HepG2 (cell line): ENCODE data around the gene DDX20. TPM values are rescaled to one million over a fixed set of nuclear protein-coding genes. Genes with fewer than 3 reads are reported as not detected.

Experiments
- ATAC-seq: fragments of 200-7000 bp; cut with Tn5 transposase; 3 replicates; pipeline ENCODE4 v1.9.1; 2020; ENCODE audit warnings: mild to moderate bottlenecking, moderate library complexity
- BruUV-seq: library from RNA; stranded (reverse); fragments of 400-500 nt; replicated peaks from 2 replicates; lab custom pipeline; 2021; lab: Mats Ljungman, UMichigan
- CTCF ChIA-PET: fragments of 300-600 bp; formaldehyde crosslinking; extraction: SDS; loops from one replicate; lab custom pipeline; 2021; ENCODE audit warnings: low total read pairs, inconsistent platforms, low intra/inter-chr PET ratio; lab: Yijun Ruan, JAX
- POLR2A ChIA-PET: fragments of 350-600 bp; sonication (Branson Sonifier 250); formaldehyde crosslinking; loops from one replicate; lab custom pipeline; 2020; ENCODE audit warnings: antibody characterized with exemption, inconsistent platforms; lab: Yijun Ruan, JAX
- DNase-seq: peaks from one replicate; pipeline ENCODE4 v3.0.0-alpha.2; 2015; ENCODE audit warnings: low spot score
- FAIRE-seq: peaks from 3 replicates; lab custom pipeline; 2011; peaks lifted over from hg19 to GRCh38; lab: Jason Lieb, UNC
- H2AFZ ChIP-seq: one replicate; pipeline ENCODE4 v1.6.1; 2011; ENCODE audit warnings: low read length, inconsistent platforms
- H3K27ac ChIP-seq: fragments of 300-600 bp; 3 replicates; pipeline ENCODE4 v1.8.0; 2011; ENCODE audit warnings: mixed run types, mild to moderate bottlenecking, mixed read lengths, low read length, inconsistent platforms; ENCODE audit not compliant: insufficient read depth; ENCODE audit errors: extremely low read length
- H3K27me3 ChIP-seq, 2 experiments: fragments of 200-600 bp in 1 of 2; 2 replicates in 1 of 2; 3 replicates in 1 of 2; pipeline versions ENCODE4 v1.6.0 to v1.8.0; 2011; ENCODE audit warnings: low read length in 2 of 2, mild to moderate bottlenecking in 2 of 2, moderate library complexity in 2 of 2, inconsistent platforms in 1 of 2; ENCODE audit not compliant: insufficient read depth in 2 of 2, control insufficient read depth in 1 of 2
- H3K36me3 ChIP-seq, 2 experiments: fragments of 200-600 bp in 1 of 2; replicated peaks in 1 of 2; 2 replicates in 1 of 2; 3 replicates in 1 of 2; pipeline versions ENCODE4 v1.5.1 to v1.8.0; 2011; ENCODE audit warnings: low read length in 2 of 2, inconsistent platforms in 1 of 2; ENCODE audit not compliant: insufficient read depth in 2 of 2, control insufficient read depth in 1 of 2
- H3K4me1 ChIP-seq: 2 replicates; pipeline ENCODE4 v1.5.1; 2012; ENCODE audit warnings: low read length, inconsistent platforms; ENCODE audit not compliant: insufficient read depth
- H3K4me2 ChIP-seq: 2 replicates; pipeline ENCODE4 v1.6.0; 2011; ENCODE audit warnings: low read depth, low read length, inconsistent platforms
- H3K4me3 ChIP-seq, 3 experiments: fragments of 200-600 bp in 1 of 3; sonication (generic), shearing (Covaris generic) in 1 of 3; replicated peaks in 1 of 3; 2 replicates each; pipeline ENCODE4 v1.5.1; 2011 to 2016; ENCODE audit warnings: low read length in 3 of 3, inconsistent platforms in 2 of 3, low read depth in 2 of 3, mild to moderate bottlenecking in 2 of 3, control low read depth in 1 of 3, mixed read lengths in 1 of 3; ENCODE audit not compliant: insufficient read depth in 1 of 3
- H3K79me2 ChIP-seq: one replicate; pipeline ENCODE4 v1.6.1; 2011; ENCODE audit warnings: low read length, inconsistent platforms; ENCODE audit not compliant: insufficient read depth
- H3K9ac ChIP-seq: 2 replicates; pipeline ENCODE4 v1.6.0; 2011; ENCODE audit warnings: mild to moderate bottlenecking, low read depth, low read length, inconsistent platforms; ENCODE audit not compliant: insufficient read depth
- H3K9me3 ChIP-seq: 2 replicates; pipeline ENCODE4 v1.5.1; 2012; ENCODE audit warnings: mild to moderate bottlenecking, low read length
- H4K20me1 ChIP-seq: 2 replicates; pipeline ENCODE4 v1.6.0; 2011; ENCODE audit warnings: inconsistent platforms, mild to moderate bottlenecking, low read length, moderate library complexity; ENCODE audit not compliant: insufficient read depth
- GATA4 ChIP-seq: sonication (generic); IDR thresholded peaks from 2 replicates; pipeline ENCODE4 v1.6.1; 2016; ENCODE audit warnings: antibody characterized with exemption, low read depth, borderline replicate concordance
- RFXANK ChIP-seq: IDR thresholded peaks from 2 replicates; pipeline ENCODE4 v1.6.1; 2016
- ZNF264 ChIP-seq: sonication (generic); formaldehyde crosslinking; IDR thresholded peaks from 2 replicates; pipeline ENCODE4 v1.4.0; 2020; ENCODE audit warnings: missing genetic modification reagents
- ZNF383 ChIP-seq: sonication (generic); formaldehyde crosslinking; IDR thresholded peaks from 2 replicates; pipeline ENCODE4 v1.4.0; 2020; ENCODE audit warnings: missing genetic modification reagents, mild to moderate bottlenecking, borderline replicate concordance
- ZNF816 ChIP-seq: sonication (generic); formaldehyde crosslinking; IDR thresholded peaks from 2 replicates; pipeline ENCODE4 v1.8.0; 2022; ENCODE audit warnings: missing genetic modification reagents, mild to moderate bottlenecking, borderline replicate concordance
- WGBS: methylation state at CpG from one replicate; pipeline ENCODE4 v1.1.6; 2017; ENCODE audit warnings: low lambda C conversion rate; 5-methylcytosine and 5-hydroxymethylcytosine counted together
- in situ Hi-C: cut with HindIII; loops from 2 replicates; pipeline ENCODE4 v1.10.0; 2017; ENCODE audit warnings: low pct_unique_long_range_greater_than_20kb; ENCODE audit not compliant: extremely low pct_ligation_motif_present
- intact Hi-C: fragments of 100-400 bp; cut with micrococcal nuclease; formaldehyde crosslinking; loops from one replicate; pipeline ENCODE4 v1.10.0; 2022; ENCODE audit not compliant: unreplicated experiment
- polyA plus RNA-seq, 8 experiments: library from polyadenylated mRNA; depleted of rRNA in 3 of 8; stranded (reverse) in 7 of 8; unstranded in 1 of 8; fragments of >200 nt; fragmentation: Illumina TruSeq in 4 of 8; extraction: Trizol in 4 of 8; gene quantifications; 2 replicates each; pipeline versions ENCODE4 v1.2.1 to v1.2.3, GENCODE V29; 2011 to 2016; ENCODE audit warnings: low read depth in 4 of 8, missing spikeins in 1 of 8, mixed read lengths in 1 of 8; ENCODE audit not compliant: insufficient read depth in 1 of 8
- total RNA-seq, 5 experiments: library from RNA; depleted of rRNA; stranded (reverse); fragments of >200 nt; fragmentation: Illumina TruSeq; extraction: Trizol; gene quantifications; 2 replicates each; pipeline ENCODE4 v1.2.3, GENCODE V29; 2016; ENCODE audit warnings: low read depth in 1 of 5
- TF ChIP-seq, protein P1 (sequence below): IDR thresholded peaks from 2 replicates; pipeline ENCODE4 v1.6.1; 2016; ENCODE audit warnings: missing compliant biosample characterization, missing genetic modification reagents, borderline replicate concordance
- TF ChIP-seq, protein P2 (sequence below): sonication (generic); formaldehyde crosslinking; IDR thresholded peaks from 2 replicates; pipeline ENCODE4 v1.5.1; 2020; ENCODE audit warnings: missing genetic modification reagents, mild to moderate bottlenecking, borderline replicate concordance
- TF ChIP-seq, protein P3 (sequence below), 2 experiments: sonication (generic) in 1 of 2; formaldehyde crosslinking in 1 of 2; IDR thresholded peaks; 2 replicates each; pipeline versions ENCODE4 v1.4.0 to v1.6.1; 2016 to 2020; ENCODE audit warnings: borderline replicate concordance in 1 of 2, low read depth in 1 of 2, mild to moderate bottlenecking in 1 of 2, missing genetic modification reagents in 1 of 2
- TF ChIP-seq, protein P4 (sequence below): sonication (generic); formaldehyde crosslinking; IDR thresholded peaks from 2 replicates; pipeline ENCODE4 v1.4.0; 2020; ENCODE audit warnings: missing genetic modification reagents, borderline replicate concordance
- TF ChIP-seq, protein P5 (sequence below): sonication (generic); formaldehyde crosslinking; IDR thresholded peaks from 2 replicates; pipeline ENCODE4 v1.8.0; 2022; ENCODE audit warnings: mild to moderate bottlenecking, missing genetic modification reagents; ENCODE audit not compliant: insufficient replicate concordance

DDX20 gene
- total and polyA plus RNA-seq, 2 of the 13 experiments (the other 11 are each of a cell fraction or from before 2014, with no cell fraction given) = 4.0 to 14.3 TPM

DNA sequence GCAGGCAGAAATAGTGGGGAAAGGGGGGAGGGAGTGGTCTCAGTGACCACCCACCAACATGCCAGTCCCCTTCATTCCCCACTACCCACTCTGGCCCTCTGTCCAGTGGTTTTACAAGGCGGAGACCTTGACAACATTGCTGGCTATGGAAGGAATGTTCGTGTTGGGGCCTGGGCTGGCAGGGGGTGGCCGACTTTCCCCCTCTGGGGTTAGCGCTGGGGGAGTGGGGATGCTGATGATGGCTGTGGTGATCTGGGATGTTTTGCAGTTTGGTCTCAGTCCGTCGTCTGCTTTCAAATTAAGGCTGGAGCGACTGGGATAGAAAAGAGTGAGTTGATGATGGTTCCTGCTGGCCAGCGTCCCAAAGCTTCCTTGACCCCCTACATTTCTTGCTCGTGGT lies 20.3 kb downstream of the DDX20 start:
- Histone ChIP-seq H3K4me2 (no peak overlapping the region), H3K4me1 (peaks cover 11% of the 10 kb centered on the region; the same call in 1 of the 2 replicates), H3K79me2 (no peaks in the 10 kb centered on the region)
- ATAC-seq = no peak
- intact Hi-C loops = no loop called here
- no TSS peak for BruUV-seq
- DNase-seq = no peak
- TF ChIP-seq, protein P1, sequence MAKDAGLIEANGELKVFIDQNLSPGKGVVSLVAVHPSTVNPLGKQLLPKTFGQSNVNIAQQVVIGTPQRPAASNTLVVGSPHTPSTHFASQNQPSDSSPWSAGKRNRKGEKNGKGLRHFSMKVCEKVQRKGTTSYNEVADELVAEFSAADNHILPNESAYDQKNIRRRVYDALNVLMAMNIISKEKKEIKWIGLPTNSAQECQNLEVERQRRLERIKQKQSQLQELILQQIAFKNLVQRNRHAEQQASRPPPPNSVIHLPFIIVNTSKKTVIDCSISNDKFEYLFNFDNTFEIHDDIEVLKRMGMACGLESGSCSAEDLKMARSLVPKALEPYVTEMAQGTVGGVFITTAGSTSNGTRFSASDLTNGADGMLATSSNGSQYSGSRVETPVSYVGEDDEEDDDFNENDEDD (CRISPR knock-in tag) = no peak
- TF ChIP-seq, protein P2, sequence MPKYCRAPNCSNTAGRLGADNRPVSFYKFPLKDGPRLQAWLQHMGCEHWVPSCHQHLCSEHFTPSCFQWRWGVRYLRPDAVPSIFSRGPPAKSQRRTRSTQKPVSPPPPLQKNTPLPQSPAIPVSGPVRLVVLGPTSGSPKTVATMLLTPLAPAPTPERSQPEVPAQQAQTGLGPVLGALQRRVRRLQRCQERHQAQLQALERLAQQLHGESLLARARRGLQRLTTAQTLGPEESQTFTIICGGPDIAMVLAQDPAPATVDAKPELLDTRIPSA (CRISPR knock-in tag) = no peak
- TF ChIP-seq, protein P3, sequence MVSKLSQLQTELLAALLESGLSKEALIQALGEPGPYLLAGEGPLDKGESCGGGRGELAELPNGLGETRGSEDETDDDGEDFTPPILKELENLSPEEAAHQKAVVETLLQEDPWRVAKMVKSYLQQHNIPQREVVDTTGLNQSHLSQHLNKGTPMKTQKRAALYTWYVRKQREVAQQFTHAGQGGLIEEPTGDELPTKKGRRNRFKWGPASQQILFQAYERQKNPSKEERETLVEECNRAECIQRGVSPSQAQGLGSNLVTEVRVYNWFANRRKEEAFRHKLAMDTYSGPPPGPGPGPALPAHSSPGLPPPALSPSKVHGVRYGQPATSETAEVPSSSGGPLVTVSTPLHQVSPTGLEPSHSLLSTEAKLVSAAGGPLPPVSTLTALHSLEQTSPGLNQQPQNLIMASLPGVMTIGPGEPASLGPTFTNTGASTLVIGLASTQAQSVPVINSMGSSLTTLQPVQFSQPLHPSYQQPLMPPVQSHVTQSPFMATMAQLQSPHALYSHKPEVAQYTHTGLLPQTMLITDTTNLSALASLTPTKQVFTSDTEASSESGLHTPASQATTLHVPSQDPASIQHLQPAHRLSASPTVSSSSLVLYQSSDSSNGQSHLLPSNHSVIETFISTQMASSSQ (IDR thresholded peaks at IDR 0.05; ENCODE audit: low read depth) = no peak
- TF ChIP-seq, protein P3 (CRISPR knock-in tag; IDR thresholded peaks at IDR 0.05; ENCODE audit: borderline replicate concordance) = no peak
- TF ChIP-seq RFXANK (CRISPR knock-in tag) (no peak), ZNF816 (no peak), GATA4 (no peak), ZNF264 (CRISPR knock-in tag) (no peak), ZNF383 (CRISPR knock-in tag) (no peak)
- TF ChIP-seq, protein P4, sequence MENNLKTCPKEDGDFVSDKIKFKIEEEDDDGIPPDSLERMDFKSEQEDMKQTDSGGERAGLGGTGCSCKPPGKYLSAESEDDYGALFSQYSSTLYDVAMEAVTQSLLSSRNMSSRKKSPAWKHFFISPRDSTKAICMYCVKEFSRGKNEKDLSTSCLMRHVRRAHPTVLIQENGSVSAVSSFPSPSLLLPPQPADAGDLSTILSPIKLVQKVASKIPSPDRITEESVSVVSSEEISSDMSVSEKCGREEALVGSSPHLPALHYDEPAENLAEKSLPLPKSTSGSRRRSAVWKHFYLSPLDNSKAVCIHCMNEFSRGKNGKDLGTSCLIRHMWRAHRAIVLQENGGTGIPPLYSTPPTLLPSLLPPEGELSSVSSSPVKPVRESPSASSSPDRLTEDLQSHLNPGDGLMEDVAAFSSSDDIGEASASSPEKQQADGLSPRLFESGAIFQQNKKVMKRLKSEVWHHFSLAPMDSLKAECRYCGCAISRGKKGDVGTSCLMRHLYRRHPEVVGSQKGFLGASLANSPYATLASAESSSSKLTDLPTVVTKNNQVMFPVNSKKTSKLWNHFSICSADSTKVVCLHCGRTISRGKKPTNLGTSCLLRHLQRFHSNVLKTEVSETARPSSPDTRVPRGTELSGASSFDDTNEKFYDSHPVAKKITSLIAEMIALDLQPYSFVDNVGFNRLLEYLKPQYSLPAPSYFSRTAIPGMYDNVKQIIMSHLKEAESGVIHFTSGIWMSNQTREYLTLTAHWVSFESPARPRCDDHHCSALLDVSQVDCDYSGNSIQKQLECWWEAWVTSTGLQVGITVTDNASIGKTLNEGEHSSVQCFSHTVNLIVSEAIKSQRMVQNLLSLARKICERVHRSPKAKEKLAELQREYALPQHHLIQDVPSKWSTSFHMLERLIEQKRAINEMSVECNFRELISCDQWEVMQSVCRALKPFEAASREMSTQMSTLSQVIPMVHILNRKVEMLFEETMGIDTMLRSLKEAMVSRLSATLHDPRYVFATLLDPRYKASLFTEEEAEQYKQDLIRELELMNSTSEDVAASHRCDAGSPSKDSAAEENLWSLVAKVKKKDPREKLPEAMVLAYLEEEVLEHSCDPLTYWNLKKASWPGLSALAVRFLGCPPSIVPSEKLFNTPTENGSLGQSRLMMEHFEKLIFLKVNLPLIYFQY (CRISPR knock-in tag) = no peak
- TF ChIP-seq, protein P5, sequence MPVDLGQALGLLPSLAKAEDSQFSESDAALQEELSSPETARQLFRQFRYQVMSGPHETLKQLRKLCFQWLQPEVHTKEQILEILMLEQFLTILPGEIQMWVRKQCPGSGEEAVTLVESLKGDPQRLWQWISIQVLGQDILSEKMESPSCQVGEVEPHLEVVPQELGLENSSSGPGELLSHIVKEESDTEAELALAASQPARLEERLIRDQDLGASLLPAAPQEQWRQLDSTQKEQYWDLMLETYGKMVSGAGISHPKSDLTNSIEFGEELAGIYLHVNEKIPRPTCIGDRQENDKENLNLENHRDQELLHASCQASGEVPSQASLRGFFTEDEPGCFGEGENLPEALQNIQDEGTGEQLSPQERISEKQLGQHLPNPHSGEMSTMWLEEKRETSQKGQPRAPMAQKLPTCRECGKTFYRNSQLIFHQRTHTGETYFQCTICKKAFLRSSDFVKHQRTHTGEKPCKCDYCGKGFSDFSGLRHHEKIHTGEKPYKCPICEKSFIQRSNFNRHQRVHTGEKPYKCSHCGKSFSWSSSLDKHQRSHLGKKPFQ (CRISPR knock-in tag) = no peak
- TF ChIP-seq, all 625 proteins: peak for 0
- H3K27me3 ChIP-seq = no peaks in the 10 kb centered on the region; a peak in 1 of 5 replicates
- no peaks in the 10 kb centered on the region for H3K9me3 ChIP-seq
- no peaks in the 10 kb centered on the region for H4K20me1 ChIP-seq
- H3K9ac ChIP-seq = no peak overlapping the region
- POLR2A ChIA-PET = no interaction called here
- no peak overlapping the region for H3K4me3 ChIP-seq
- no peak overlapping the region for H3K27ac ChIP-seq
- CTCF ChIA-PET = no interaction called here
- H2AFZ ChIP-seq = no peak overlapping the region
- H3K36me3 ChIP-seq = no peaks in the 10 kb centered on the region
- in situ Hi-C loops = no loop called here
- FAIRE-seq = no peak
- WGBS = 49% methylated on average over 9 of the region's 9 CpGs
